ENCODE measurements around the gene ANAPC1. TPM values are rescaled to one million over a fixed set of nuclear protein-coding genes. Genes with fewer than 3 reads are reported as not detected.
"Not testable (repeated sequence)": the region's sequence is repeated elsewhere in the genome, so short reads cannot be mapped to it uniquely, and the experiment has no call there.

The ANAPC1 gene
- total RNA-seq, 1 donor = 48.1 TPM

GRCh38 chr2:111919365-111919764 lies 35.4 kb upstream of the ANAPC1 start:
- H3K27ac ChIP-seq (ENCODE audit: low read depth, low read length) = no peak overlapping the region
- DNase-seq (ENCODE audit: insufficient read length, low spot score, missing footprints) = no peak
- H3K36me3 ChIP-seq (ENCODE audit: insufficient read depth, low read length) = no peaks in the 10 kb centered on the region
- TF ChIP-seq, protein P1, sequence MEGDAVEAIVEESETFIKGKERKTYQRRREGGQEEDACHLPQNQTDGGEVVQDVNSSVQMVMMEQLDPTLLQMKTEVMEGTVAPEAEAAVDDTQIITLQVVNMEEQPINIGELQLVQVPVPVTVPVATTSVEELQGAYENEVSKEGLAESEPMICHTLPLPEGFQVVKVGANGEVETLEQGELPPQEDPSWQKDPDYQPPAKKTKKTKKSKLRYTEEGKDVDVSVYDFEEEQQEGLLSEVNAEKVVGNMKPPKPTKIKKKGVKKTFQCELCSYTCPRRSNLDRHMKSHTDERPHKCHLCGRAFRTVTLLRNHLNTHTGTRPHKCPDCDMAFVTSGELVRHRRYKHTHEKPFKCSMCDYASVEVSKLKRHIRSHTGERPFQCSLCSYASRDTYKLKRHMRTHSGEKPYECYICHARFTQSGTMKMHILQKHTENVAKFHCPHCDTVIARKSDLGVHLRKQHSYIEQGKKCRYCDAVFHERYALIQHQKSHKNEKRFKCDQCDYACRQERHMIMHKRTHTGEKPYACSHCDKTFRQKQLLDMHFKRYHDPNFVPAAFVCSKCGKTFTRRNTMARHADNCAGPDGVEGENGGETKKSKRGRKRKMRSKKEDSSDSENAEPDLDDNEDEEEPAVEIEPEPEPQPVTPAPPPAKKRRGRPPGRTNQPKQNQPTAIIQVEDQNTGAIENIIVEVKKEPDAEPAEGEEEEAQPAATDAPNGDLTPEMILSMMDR (IDR thresholded peaks at IDR 0.05; ENCODE audit: extremely low read depth, low read depth, low read length) = peak; percentile 21
- H3K4me3 ChIP-seq (ENCODE audit: insufficient read depth, low read length) = no peak overlapping the region
- H3K79me2 ChIP-seq (ENCODE audit: insufficient read depth, low read length) = no peaks in the 10 kb centered on the region
- H3K9me3 ChIP-seq (ENCODE audit: low read depth, low read length) = no peaks in the 10 kb centered on the region
- peaks cover 17% of the 10 kb centered on the region for H3K27me3 ChIP-seq (ENCODE audit: insufficient read depth, low read length)
- H3K4me2 ChIP-seq (ENCODE audit: insufficient read depth, low read length) = no peak overlapping the region
- no peak overlapping the region for H2AFZ ChIP-seq (ENCODE audit: low read length)
- peaks cover 4% of the 10 kb centered on the region for H3K4me1 ChIP-seq (ENCODE audit: insufficient read depth, low read length)
- H4K20me1 ChIP-seq (ENCODE audit: insufficient read depth, low read length) = no peaks in the 10 kb centered on the region

GRCh38 chr2:111918383-111918806 lies 34.4 kb upstream of the ANAPC1 start:
- Histone ChIP-seq H4K20me1 (ENCODE audit: insufficient read depth, low read length) (no peaks in the 10 kb centered on the region), H3K4me2 (ENCODE audit: insufficient read depth, low read length) (no peak overlapping the region), H3K4me1 (ENCODE audit: insufficient read depth, low read length) (peaks cover 4% of the 10 kb centered on the region), H3K9me3 (ENCODE audit: low read depth, low read length) (no peaks in the 10 kb centered on the region), H3K79me2 (ENCODE audit: insufficient read depth, low read length) (no peaks in the 10 kb centered on the region), H3K36me3 (ENCODE audit: insufficient read depth, low read length) (no peaks in the 10 kb centered on the region), H3K27ac (ENCODE audit: low read depth, low read length) (no peak overlapping the region), H3K4me3 (ENCODE audit: insufficient read depth, low read length) (no peak overlapping the region), H2AFZ (ENCODE audit: low read length) (no peak overlapping the region), H3K27me3 (ENCODE audit: insufficient read depth, low read length) (peaks cover 15% of the 10 kb centered on the region)
- no peak for DNase-seq (ENCODE audit: insufficient read length, low spot score, missing footprints)
- TF ChIP-seq, protein P1 (IDR thresholded peaks at IDR 0.05; ENCODE audit: extremely low read depth, low read depth, low read length) = no peak

GRCh38 chr2:111917106-111917505 lies 33.1 kb upstream of the ANAPC1 start:
- no peak overlapping the region for H3K4me2 ChIP-seq (ENCODE audit: insufficient read depth, low read length)
- no peaks in the 10 kb centered on the region for H3K79me2 ChIP-seq (ENCODE audit: insufficient read depth, low read length)
- H3K36me3 ChIP-seq (ENCODE audit: insufficient read depth, low read length) = no peaks in the 10 kb centered on the region
- TF ChIP-seq, protein P1 (IDR thresholded peaks at IDR 0.05; ENCODE audit: extremely low read depth, low read depth, low read length) = no peak
- no peak overlapping the region for H2AFZ ChIP-seq (ENCODE audit: low read length)
- DNase-seq (ENCODE audit: insufficient read length, low spot score, missing footprints) = no peak
- H3K27ac ChIP-seq (ENCODE audit: low read depth, low read length) = no peak overlapping the region
- H3K4me1 ChIP-seq (ENCODE audit: insufficient read depth, low read length) = peaks cover 4% of the 10 kb centered on the region
- no peaks in the 10 kb centered on the region for H3K9me3 ChIP-seq (ENCODE audit: low read depth, low read length)
- peaks cover 12% of the 10 kb centered on the region for H3K27me3 ChIP-seq (ENCODE audit: insufficient read depth, low read length)
- no peak overlapping the region for H3K4me3 ChIP-seq (ENCODE audit: insufficient read depth, low read length)
- no peaks in the 10 kb centered on the region for H4K20me1 ChIP-seq (ENCODE audit: insufficient read depth, low read length)

DNA sequence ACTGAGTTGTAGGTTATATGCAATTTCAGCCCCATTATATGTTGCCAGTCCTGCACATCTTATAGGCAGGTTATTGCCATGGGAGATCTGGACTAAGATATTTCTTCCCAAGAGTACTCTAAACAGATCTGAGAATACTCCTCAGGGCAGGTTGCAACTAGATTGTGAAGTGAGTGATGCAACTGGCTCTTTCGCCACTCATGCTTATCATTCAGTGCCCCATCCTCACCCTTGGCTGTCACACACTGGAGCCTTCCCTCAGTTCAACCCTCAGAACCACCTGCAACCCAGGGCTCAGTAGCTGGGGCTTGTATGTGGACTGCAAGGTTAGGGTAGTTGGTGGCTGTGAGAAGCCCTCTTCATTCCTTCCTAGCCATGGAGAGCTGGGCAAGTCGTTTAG lies 28.6 kb upstream of the ANAPC1 start:
- Histone ChIP-seq H3K27me3 (ENCODE audit: insufficient read depth, low read length) (peaks cover 14% of the 10 kb centered on the region), H3K36me3 (ENCODE audit: insufficient read depth, low read length) (no peaks in the 10 kb centered on the region), H4K20me1 (ENCODE audit: insufficient read depth, low read length) (no peaks in the 10 kb centered on the region), H3K27ac (ENCODE audit: low read depth, low read length) (no peak overlapping the region), H3K4me2 (ENCODE audit: insufficient read depth, low read length) (no peak overlapping the region), H3K4me1 (ENCODE audit: insufficient read depth, low read length) (no peaks in the 10 kb centered on the region), H2AFZ (ENCODE audit: low read length) (no peak overlapping the region), H3K79me2 (ENCODE audit: insufficient read depth, low read length) (no peaks in the 10 kb centered on the region), H3K9me3 (ENCODE audit: low read depth, low read length) (no peaks in the 10 kb centered on the region), H3K4me3 (ENCODE audit: insufficient read depth, low read length) (no peak overlapping the region)
- no peak for DNase-seq (ENCODE audit: insufficient read length, low spot score, missing footprints)
- TF ChIP-seq, protein P1 (IDR thresholded peaks at IDR 0.05; ENCODE audit: extremely low read depth, low read depth, low read length) = no peak

- H3K4me2 ChIP-seq (ENCODE audit: insufficient read depth, low read length); H4K20me1 ChIP-seq (ENCODE audit: insufficient read depth, low read length); DNase-seq (ENCODE audit: insufficient read length, low spot score, missing footprints); H3K9me3 ChIP-seq (ENCODE audit: low read depth, low read length); H3K27ac ChIP-seq (ENCODE audit: low read depth, low read length); H3K36me3 ChIP-seq (ENCODE audit: insufficient read depth, low read length); H3K4me3 ChIP-seq (ENCODE audit: insufficient read depth, low read length); H3K79me2 ChIP-seq (ENCODE audit: insufficient read depth, low read length); H3K4me1 ChIP-seq (ENCODE audit: insufficient read depth, low read length); H2AFZ ChIP-seq (ENCODE audit: low read length): not testable (repeated sequence)
- peaks cover 14% of the 10 kb centered on the region for H3K27me3 ChIP-seq (ENCODE audit: insufficient read depth, low read length)
Observed at GRCh38 chr2:111911295-111911977, 27.4 kb upstream of the ANAPC1 start.
